Measurements from ENCODE around the gene C10orf67.

The C10orf67 gene

GRCh38 chr10:23325132-23325531, 19.5 kb downstream of the C10orf67 start:
- TF ChIP-seq POLR2A (IDR thresholded peaks at IDR 0.05; ENCODE audit: extremely low read depth, insufficient read length) (no peak), MYC (IDR thresholded peaks at IDR 0.05; ENCODE audit: low read depth, low read length) (no peak), CTCF (IDR thresholded peaks at IDR 0.05; ENCODE audit: low read depth, low read length) (no peak)
- TF ChIP-seq, protein P1, sequence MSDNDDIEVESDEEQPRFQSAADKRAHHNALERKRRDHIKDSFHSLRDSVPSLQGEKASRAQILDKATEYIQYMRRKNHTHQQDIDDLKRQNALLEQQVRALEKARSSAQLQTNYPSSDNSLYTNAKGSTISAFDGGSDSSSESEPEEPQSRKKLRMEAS (IDR thresholded peaks at IDR 0.05; ENCODE audit: low read depth, low read length) = no peak
- no peak for DNase-seq (ENCODE audit: low read depth)
- no peak overlapping the region for H3K4me3 ChIP-seq (ENCODE audit: low read depth, low read length)

DNA sequence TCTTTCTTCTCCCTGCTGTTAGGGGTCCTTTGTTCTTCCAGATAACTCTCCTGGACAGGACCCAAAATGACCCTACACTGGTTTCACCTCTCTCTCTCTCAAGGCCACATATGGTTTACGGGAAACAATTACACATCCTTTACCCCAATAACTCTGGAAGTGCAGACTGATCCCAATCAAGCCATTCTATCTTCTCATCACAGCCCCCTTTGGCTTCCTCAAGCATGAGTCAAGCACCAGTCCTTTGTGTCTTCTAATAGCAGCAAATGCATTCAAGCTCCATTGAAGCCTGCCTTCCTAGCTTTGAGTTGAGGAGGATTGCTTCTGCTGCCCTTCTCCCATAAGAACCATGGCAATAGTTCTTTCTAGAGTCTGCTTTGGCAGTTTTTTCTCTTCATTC, 20.2 kb downstream of the C10orf67 start:
- no peak overlapping the region for H3K4me3 ChIP-seq (ENCODE audit: low read depth, low read length)
- TF ChIP-seq MYC (IDR thresholded peaks at IDR 0.05; ENCODE audit: low read depth, low read length) = no peak
- TF ChIP-seq CTCF (IDR thresholded peaks at IDR 0.05; ENCODE audit: low read depth, low read length) = no peak
- TF ChIP-seq POLR2A (IDR thresholded peaks at IDR 0.05; ENCODE audit: extremely low read depth, insufficient read length) = no peak
- TF ChIP-seq, protein P1 (IDR thresholded peaks at IDR 0.05; ENCODE audit: low read depth, low read length) = no peak
- DNase-seq (ENCODE audit: low read depth) = no peak

DNA sequence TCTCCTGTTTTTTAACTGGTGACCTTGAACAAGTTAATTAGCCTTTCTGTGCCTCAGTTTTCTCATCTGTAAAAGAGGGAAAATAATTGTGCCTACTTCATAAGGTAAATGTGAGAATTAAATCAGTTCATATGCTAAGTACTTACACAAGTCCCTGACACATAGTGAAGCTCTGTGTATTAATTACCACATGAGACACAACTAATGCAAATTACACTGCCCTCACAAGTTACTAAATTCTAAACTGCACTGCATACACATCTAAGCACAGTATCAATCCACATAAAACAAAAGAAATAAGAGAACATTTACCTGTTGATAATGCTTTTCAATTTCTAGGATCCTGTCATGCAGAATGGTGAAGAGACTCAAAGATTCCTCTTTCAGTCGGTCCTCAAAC, 22.5 kb downstream of the C10orf67 start:
- no peak for DNase-seq (ENCODE audit: low read depth)
- TF ChIP-seq MYC (IDR thresholded peaks at IDR 0.05; ENCODE audit: low read depth, low read length) = no peak
- TF ChIP-seq POLR2A (IDR thresholded peaks at IDR 0.05; ENCODE audit: extremely low read depth, insufficient read length) = no peak

GRCh38 chr10:23319835-23320234, 24.8 kb downstream of the C10orf67 start:
- TF ChIP-seq MYC (IDR thresholded peaks at IDR 0.05; ENCODE audit: low read depth, low read length) (no peak), POLR2A (IDR thresholded peaks at IDR 0.05; ENCODE audit: extremely low read depth, insufficient read length) (no peak), CTCF (IDR thresholded peaks at IDR 0.05; ENCODE audit: low read depth, low read length) (no peak)
- TF ChIP-seq, protein P1 (IDR thresholded peaks at IDR 0.05; ENCODE audit: low read depth, low read length) = no peak

More for the DNA sequence above, 22.5 kb downstream of the C10orf67 start:
- no peak overlapping the region for H3K4me3 ChIP-seq (ENCODE audit: low read depth, low read length)

GRCh38 chr10:23318359-23318758, 26.2 kb downstream of the C10orf67 start:
- DNase-seq (ENCODE audit: low read depth) = no peak
- H3K4me3 ChIP-seq (ENCODE audit: low read depth, low read length) = no peak overlapping the region
- TF ChIP-seq MYC (IDR thresholded peaks at IDR 0.05; ENCODE audit: low read depth, low read length) (no peak), POLR2A (IDR thresholded peaks at IDR 0.05; ENCODE audit: extremely low read depth, insufficient read length) (no peak)
- TF ChIP-seq, protein P1 (IDR thresholded peaks at IDR 0.05; ENCODE audit: low read depth, low read length) = no peak

More at GRCh38 chr10:23319835-23320234, 24.8 kb downstream of the C10orf67 start:
- H3K4me3 ChIP-seq (ENCODE audit: low read depth, low read length) = no peak overlapping the region
- no peak for DNase-seq (ENCODE audit: low read depth)

DNA sequence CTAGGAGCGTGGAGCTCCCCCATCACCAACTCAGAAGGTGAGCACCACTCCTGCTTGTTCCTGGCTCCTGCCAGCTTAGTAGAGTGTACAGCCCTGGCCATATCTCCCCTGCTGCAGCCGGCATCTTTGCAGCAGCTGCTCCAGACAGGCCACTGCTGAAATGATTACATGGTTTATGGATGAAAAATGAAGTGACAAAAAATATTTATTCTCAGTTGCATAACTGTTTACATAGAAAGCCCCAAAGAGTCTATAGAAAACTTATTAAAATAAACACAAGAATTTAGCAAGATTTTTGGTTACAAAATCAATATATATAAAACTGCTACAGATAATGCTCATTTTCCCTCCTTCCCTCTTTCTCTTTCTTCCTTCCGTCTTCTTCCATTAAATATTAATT, 27.2 kb downstream of the C10orf67 start:
- TF ChIP-seq POLR2A (IDR thresholded peaks at IDR 0.05; ENCODE audit: extremely low read depth, insufficient read length) = no peak
- no peak overlapping the region for H3K4me3 ChIP-seq (ENCODE audit: low read depth, low read length)
- no peak for DNase-seq (ENCODE audit: low read depth)

- TF ChIP-seq CTCF (IDR thresholded peaks at IDR 0.05; ENCODE audit: low read depth, low read length) (no peak), POLR2A (IDR thresholded peaks at IDR 0.05; ENCODE audit: extremely low read depth, insufficient read length) (no peak), MYC (IDR thresholded peaks at IDR 0.05; ENCODE audit: low read depth, low read length) (no peak)
- TF ChIP-seq, protein P1 (IDR thresholded peaks at IDR 0.05; ENCODE audit: low read depth, low read length) = no peak
- H3K4me3 ChIP-seq (ENCODE audit: low read depth, low read length) = no peak overlapping the region
- no peak for DNase-seq (ENCODE audit: low read depth)
Observed at GRCh38 chr10:23316406-23316805, 28.2 kb downstream of the C10orf67 start.

Measured in NB4 (cell line).